HG03432 (cell line): ENCODE results near the gene OR1B1.
"Not testable (repeated sequence)": the region's sequence is repeated elsewhere in the genome, so short reads cannot be mapped to it uniquely, and the experiment has no call there.

ENCODE experiments used
- ATAC-seq: cut with Tn5 transposase; IDR thresholded peaks from one replicate; pipeline ENCODE4 v1.9.1; 2021; ENCODE audit warnings: mild to moderate bottlenecking, moderate library complexity; ENCODE audit not compliant: unreplicated experiment

OR1B1 gene

DNA sequence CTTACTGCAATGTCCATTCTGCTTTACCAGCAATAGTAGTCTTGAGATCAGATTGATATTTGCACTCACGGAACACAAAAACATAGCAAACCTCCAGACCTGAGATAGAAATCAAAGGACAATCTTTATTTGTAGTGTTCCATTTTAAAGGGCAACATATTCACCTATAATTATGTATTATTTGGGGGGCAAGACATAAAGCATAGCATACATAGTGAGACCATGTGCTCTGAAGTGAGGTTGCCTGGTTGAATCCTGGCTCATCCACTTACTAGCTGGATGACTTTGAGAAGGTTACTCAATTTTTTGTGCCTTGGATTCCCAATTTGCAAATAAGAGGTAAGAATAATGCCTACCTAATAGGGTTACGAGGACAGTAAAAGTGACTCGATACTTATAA, at the start of gene OR1B1:
Gene OR1B1, minus strand, starts transcription at position 101 of the 400 bp plus-strand sequence.
- ATAC-seq: no peak

DNA sequence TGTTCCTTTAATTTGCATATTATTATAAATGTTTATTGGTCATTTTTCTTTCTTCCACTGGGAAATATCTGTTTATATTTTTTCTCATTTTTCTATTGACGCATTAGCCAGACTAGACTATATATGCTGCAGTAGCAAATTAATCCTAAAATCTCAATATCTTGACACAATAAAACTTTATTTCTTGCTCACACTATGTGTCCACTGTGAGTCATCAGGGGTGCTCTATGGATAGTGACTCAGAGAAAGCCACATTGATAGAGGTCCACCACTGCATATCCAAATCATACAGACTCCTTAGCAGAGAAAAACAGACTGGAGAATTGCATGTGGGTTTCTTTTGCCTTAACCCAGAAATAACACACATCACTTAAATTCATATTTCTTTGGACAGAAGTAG, 38.3 kb upstream of the OR1B1 start:
- ATAC-seq: no peak

DNA sequence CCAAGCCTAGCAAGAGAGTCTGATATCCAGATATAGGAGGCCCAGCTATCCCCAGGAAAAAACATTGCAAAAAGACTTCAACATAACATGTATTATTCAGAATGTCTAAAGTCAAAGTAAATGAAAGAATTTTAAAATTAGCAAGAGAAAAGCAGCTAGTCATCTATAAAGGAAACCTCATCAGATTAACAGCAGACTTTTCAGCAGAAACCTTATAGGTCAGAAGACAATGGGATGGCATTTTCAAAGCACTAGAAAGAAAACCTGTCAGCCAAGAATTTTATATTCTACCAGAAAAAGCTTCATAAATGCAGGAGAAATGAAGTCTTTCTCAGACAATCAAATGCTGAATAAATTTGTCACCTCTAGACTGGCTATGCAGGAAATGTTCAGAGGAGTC, 27.4 kb upstream of the OR1B1 start:
- no peak for ATAC-seq

DNA sequence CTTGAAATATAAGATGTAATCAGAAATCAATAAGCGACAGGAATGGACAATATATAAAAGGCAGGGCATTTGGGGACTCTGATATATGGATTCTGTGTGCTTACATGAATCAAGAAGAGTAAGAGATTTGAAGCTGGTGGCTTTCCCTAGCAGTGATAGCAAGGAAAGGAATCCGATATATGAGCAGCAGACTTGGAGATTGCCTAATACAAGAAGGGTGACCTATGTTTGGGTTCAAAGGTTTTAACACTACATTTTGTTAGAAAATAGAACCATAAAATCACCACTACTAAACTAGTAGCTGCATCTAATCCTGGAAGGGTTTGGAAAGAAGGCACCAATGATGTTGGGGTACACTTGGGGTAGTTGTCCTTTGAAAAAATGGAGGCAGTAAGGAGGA, 15.1 kb upstream of the OR1B1 start:
- ATAC-seq: no peak

DNA sequence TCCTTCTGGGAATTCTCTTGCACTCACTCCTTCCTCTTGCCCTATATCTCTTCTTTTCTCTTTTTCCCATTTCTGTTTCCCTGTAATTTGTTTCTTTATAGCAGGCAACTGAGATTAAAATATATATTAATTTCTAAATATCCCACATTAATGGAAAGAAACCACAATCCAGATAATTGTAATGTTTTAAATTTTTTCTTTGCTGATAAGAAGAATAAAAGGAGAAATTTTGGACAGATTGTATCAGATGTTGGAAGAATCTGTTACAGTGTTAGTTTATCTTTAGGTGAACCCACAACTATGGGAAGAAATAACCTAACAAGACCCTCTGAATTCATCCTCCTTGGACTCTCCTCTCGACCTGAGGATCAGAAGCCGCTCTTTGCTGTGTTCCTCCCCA, 4.0 kb upstream of the OR1B1 start, which contains the start of gene OR1L1:
Gene OR1L1, plus strand, starts transcription at position 301 of the 400 bp plus-strand sequence. Its CDS starts 0 bp downstream, at position 301.
- no peak for ATAC-seq

DNA sequence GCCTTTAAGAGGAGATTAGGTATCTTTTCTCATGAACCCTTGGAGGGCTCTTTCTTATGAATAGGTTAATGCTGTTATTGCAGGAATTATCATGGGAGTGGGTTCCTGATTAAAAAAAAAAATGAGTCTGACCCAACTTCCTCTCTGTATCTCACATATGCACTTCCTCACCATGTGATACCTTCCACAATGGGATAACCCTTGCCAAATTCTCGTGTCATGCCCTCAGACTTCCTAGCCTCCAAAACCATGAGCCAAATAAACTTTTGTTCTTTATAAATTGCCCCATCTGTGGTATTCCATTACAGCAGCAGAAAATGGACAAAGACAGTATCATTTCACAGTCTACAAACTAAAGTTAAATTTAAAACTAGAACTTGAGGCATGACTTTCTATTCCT, 1.0 kb downstream of the OR1B1 start:
- ATAC-seq: no peak

DNA sequence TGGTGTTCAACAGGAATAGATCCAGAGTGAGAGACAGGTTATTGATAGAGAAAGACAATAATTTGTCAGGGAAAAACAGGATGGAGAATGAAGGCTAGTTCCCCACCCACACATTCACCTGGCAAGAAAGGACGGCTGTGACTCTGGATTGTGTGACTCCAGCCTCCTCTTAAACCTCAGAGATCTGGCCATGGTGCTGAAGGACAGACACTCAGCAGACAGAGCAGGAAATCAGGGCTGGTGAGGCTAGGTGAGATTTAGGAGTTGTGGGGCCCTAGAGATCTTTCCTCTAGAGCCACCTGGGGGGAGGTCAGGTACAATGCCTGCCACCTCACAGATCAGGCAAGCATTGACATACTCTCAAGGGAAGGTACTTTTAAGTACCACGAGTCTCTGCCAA, 15.2 kb downstream of the OR1B1 start:
- no peak for ATAC-seq

DNA sequence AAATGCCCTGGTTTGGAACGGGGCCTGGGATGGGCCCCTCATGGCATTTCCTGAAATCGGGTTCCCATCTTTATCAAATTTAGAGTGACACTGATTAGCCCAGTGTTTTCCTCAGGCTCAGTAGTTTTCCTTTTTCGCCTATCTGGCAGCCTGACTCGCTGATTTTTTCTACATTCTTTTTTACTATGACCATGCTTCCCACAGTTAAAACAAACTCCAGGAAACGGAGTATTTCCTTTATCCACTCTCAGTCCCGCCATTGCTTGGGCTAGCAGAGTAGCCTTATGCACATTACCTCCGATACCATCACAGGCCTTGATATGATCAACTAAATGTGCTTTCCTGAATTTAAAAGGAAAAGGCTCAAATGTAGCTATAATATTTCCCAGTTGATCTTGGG, 37.4 kb downstream of the OR1B1 start:
- no peak for ATAC-seq

DNA sequence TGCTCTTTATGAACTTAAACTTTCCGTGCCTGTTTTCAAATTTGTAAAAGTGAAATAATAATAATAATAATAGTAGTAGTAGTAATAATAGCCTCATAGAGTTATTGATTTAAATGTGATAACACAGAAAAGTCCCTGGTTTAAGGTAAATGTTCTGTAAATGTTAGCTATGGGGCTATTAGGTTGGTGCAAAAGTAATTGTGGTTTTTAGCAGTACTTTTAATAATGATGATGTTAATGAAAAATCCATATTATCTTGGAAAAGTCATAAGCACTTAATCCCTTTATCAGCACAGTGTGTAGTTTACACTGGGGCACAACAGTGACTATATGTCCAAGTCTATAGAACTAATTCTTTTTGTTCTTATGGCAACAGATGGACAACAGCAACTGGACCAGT, 43.1 kb downstream of the OR1B1 start, which contains the start of gene OR1Q1:
Gene OR1Q1, plus strand, starts transcription at position 377 of the 400 bp plus-strand sequence. Its CDS starts 0 bp downstream, at position 377.
- no peak for ATAC-seq

DNA sequence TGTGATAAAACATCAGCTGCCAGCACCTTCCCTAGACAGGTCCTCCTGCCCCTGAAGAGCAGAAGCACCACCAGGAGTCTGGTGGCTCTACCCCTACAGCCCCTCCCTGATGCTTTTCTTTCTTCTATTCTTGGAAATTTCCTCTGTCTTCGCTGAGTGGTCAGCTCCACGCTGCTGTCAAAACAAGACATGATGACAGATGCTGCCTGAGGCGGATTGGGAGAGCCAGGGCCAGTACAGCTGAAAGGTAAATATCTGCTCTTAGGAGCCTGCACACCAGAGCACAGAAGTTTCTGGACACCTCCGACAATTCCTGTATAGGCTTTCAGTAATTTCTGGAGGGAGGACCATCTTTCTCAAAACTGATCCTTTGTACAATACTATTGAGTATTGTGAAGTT, 47.6 kb downstream of the OR1B1 start:
- no peak for ATAC-seq

DNA sequence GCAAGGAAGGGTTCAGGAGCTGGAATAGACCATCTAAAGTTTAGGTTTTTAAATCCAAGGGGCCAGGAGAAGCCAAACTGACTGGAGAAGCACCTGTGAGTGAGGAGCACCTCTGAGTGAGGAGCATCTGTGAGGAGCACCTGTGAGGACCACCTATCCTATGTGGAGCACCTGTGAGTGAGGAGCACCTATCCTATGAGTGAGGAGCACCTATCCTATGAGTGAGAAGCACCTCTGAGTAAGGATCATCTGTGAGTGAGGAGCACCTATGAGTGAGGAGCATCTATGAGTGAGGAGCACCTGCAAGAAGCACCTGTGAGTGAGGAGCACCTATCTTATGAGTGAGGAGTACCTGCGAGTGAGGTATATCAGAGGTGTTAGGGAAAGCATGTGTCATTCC, 50.8 kb downstream of the OR1B1 start:
- no peak for ATAC-seq

DNA sequence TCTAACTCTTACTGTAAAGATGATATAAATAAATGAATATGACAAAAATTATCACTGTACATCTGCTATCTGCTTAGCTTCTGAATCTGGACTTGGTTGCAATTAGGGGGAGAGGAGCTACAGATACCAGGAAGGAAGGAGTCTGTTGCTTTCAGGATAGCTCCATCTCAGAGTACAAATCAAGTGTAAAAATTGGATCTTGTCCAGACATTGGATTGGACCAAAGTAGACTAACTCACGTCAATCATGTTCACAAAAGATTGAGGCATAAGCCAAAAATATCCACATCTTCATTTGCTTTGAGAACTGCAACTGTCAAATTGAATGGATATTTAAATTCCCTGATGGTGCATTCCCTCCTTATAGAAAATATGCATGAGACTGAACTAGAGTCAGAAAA, 51.7 kb downstream of the OR1B1 start:
- no peak for ATAC-seq

DNA sequence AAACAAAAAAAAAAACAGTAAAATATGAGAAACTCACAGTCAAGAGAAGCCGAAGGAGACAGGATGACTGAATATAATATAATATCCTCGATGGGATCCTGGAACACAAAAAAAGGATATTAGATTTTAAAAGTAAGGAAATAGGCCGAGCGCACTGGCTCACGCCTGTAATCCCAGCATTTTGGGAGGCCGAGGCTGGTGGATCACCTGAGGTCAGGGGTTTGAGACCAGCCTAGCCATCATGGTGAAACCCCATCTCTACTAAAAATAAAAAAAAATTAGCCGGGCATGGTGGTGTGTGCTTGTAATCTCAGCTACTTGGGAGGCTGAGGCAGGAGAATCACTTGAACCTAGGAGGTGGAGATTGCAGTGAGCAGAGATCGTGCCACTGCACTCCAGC, 74.1 kb downstream of the OR1B1 start, which contains the start of gene OR1L8:
Gene OR1L8, minus strand, starts transcription at position 101 of the 400 bp plus-strand sequence. CDS start 14,907 bp downstream, outside the sequence.
- not testable (repeated sequence) for ATAC-seq

DNA sequence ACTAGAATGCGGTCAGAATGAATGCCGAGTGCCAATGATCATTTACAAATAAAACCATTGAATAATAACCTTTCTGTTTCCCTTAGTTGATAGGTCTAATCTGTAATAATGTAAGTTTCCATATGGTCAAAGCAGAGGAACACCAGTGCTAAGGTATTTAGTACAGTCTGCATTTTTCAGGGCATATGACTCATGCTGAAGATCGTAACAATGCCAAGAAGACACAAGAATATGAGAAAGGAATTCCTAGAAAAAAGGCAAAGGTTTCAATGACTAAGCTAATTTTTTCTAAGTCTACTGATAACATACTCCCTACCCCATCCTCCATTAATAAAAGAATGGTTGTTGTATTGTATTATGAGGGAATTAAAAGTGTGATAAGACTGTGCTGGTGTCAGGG, 77.1 kb downstream of the OR1B1 start:
- ATAC-seq: no peak

DNA sequence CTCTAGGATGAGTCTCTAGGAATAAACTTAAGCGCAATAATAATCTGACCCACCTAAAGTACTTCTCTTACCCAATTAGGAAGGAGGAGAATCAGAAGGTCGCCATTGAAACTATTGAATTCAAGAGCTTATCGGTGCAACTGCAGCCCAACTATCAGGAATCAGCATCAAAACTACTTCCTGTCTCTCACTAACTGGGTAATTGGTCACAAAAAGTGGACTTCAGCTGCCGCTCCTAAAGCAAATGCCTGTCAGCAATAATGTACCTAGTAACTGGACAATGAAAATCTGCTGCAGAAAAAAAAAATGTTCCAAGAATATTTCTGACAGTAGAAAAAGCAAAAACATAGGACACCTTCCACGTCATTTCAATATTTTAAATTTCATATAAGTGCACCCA, 77.6 kb downstream of the OR1B1 start:
- ATAC-seq: no peak
